Liver (tissue), 9 donors: ENCODE results near the gene EXOC6. TPM values are rescaled to one million over a fixed set of nuclear protein-coding genes. Genes with fewer than 3 reads are reported as not detected.

Experiments used
- DNase-seq: peaks from one replicate; pipeline ENCODE4 v3.0.0-alpha.2; 2017; ENCODE audit warnings: low spot score
- H3K27ac ChIP-seq, 2 donors: one replicate each; pipeline ENCODE4 v1.7.0; 2013; ENCODE audit warnings: inconsistent platforms in 2 of 2, low read length in 2 of 2, control low read depth in 1 of 2, low read depth in 1 of 2, mild to moderate bottlenecking in 1 of 2
- H3K27me3 ChIP-seq, 4 donors: one replicate each; pipeline versions ENCODE4 v1.6.1 to v1.7.0; 2013; ENCODE audit warnings: low read length in 3 of 4, inconsistent platforms in 1 of 4, mild to moderate bottlenecking in 1 of 4, moderate library complexity in 1 of 4; ENCODE audit not compliant: control insufficient read depth in 4 of 4, insufficient read depth in 4 of 4
- H3K36me3 ChIP-seq, 4 donors: one replicate each; pipeline versions ENCODE4 v1.6.1 to v1.7.0; 2013; ENCODE audit warnings: low read length in 3 of 4, mild to moderate bottlenecking in 3 of 4, low read depth in 1 of 4, moderate library complexity in 1 of 4; ENCODE audit not compliant: control insufficient read depth in 4 of 4, insufficient read depth in 3 of 4
- H3K4me1 ChIP-seq, 4 donors: one replicate each; pipeline versions ENCODE4 v1.6.1 to v1.7.0; 2013; ENCODE audit warnings: low read length in 3 of 4, mild to moderate bottlenecking in 3 of 4, moderate library complexity in 1 of 4; ENCODE audit not compliant: control insufficient read depth in 4 of 4, insufficient read depth in 4 of 4
- H3K4me3 ChIP-seq, 3 donors: one replicate each; pipeline versions ENCODE4 v1.6.1 to v1.7.0; 2013; ENCODE audit warnings: low read length in 3 of 3, control low read depth in 1 of 3, low read depth in 1 of 3, mild to moderate bottlenecking in 1 of 3
- H3K9ac ChIP-seq, 2 donors: one replicate each; pipeline ENCODE4 v1.7.0; 2013; ENCODE audit warnings: low read length in 2 of 2, mild to moderate bottlenecking in 2 of 2, moderate library complexity in 2 of 2, control low read depth in 1 of 2, low read depth in 1 of 2
- H3K9me3 ChIP-seq, 4 donors: one replicate each; pipeline versions ENCODE4 v1.6.1 to v1.7.0; 2013; ENCODE audit warnings: low read length in 3 of 4; ENCODE audit not compliant: control insufficient read depth in 4 of 4
- ATF3 ChIP-seq: IDR thresholded peaks from 2 replicates; pipeline ENCODE4 v1.6.1; 2016; ENCODE audit warnings: antibody characterized with exemption
- CTCF ChIP-seq: fragments of 150-350 bp; IDR thresholded peaks from 2 replicates; pipeline ENCODE4 v1.5.1; 2017; ENCODE audit warnings: improper control_type of control experiment, low read depth, low read length; ENCODE audit not compliant: missing input control
- EGR1 ChIP-seq, 2 donors: IDR thresholded peaks; 2 replicates each; pipeline ENCODE4 v1.6.1; 2016 to 2018; ENCODE audit warnings: antibody characterized with exemption in 2 of 2, low read depth in 2 of 2
- FOXA1 ChIP-seq: IDR thresholded peaks from 2 replicates; pipeline ENCODE4 v1.6.1; 2016; ENCODE audit warnings: antibody characterized with exemption
- FOXA2 ChIP-seq: IDR thresholded peaks from 2 replicates; pipeline ENCODE4 v1.6.1; 2016; ENCODE audit warnings: antibody characterized with exemption
- GABPA ChIP-seq, 2 donors: IDR thresholded peaks in 1 of 2; conservative IDR thresholded peaks in 1 of 2; 2 replicates each; pipeline ENCODE4 v1.6.1; 2016; ENCODE audit warnings: antibody characterized with exemption in 2 of 2, mild to moderate bottlenecking in 1 of 2, moderate library complexity in 1 of 2
- HNF4A ChIP-seq, 2 donors: conservative IDR thresholded peaks; 2 replicates each; pipeline ENCODE4 v1.6.1; 2016; ENCODE audit warnings: antibody characterized with exemption in 2 of 2, mild to moderate bottlenecking in 2 of 2
- HNF4G ChIP-seq: IDR thresholded peaks from 2 replicates; pipeline ENCODE4 v1.6.1; 2016; ENCODE audit warnings: antibody characterized with exemption
- JUND ChIP-seq, 2 donors: IDR thresholded peaks; 2 replicates each; pipeline ENCODE4 v1.6.1; 2016; ENCODE audit warnings: antibody characterized with exemption in 2 of 2
- NR2F2 ChIP-seq: IDR thresholded peaks from 2 replicates; pipeline ENCODE4 v1.6.1; 2016; ENCODE audit warnings: antibody characterized with exemption
- RAD21 ChIP-seq, 2 donors: IDR thresholded peaks; 2 replicates each; pipeline ENCODE4 v1.6.1; 2016; ENCODE audit warnings: antibody characterized with exemption in 2 of 2, mild to moderate bottlenecking in 2 of 2
- REST ChIP-seq: IDR thresholded peaks from 2 replicates; pipeline ENCODE4 v1.6.1; 2016; ENCODE audit warnings: antibody characterized with exemption, mild to moderate bottlenecking
- RXRA ChIP-seq, 2 donors: IDR thresholded peaks; 2 replicates each; pipeline ENCODE4 v1.6.1; 2017 to 2018; ENCODE audit warnings: antibody characterized with exemption in 2 of 2, mild to moderate bottlenecking in 1 of 2
- SP1 ChIP-seq: IDR thresholded peaks from 2 replicates; pipeline ENCODE4 v1.6.1; 2018; ENCODE audit warnings: antibody characterized with exemption, mild to moderate bottlenecking
- TAF1 ChIP-seq: conservative IDR thresholded peaks from 2 replicates; pipeline ENCODE4 v1.6.1; 2016; ENCODE audit warnings: antibody characterized with exemption, mild to moderate bottlenecking
- YY1 ChIP-seq: IDR thresholded peaks from 2 replicates; pipeline ENCODE4 v1.6.1; 2016; ENCODE audit warnings: antibody characterized with exemption, mild to moderate bottlenecking
- ZBTB33 ChIP-seq: IDR thresholded peaks from 2 replicates; pipeline ENCODE4 v1.6.1; 2016; ENCODE audit warnings: antibody characterized with exemption
- WGBS: extraction: QIAGEN DNeasy Blood & Tissue Kit; methylation state at CpG from one replicate; pipeline ENCODE4 v1.1.7; 2013; 5-methylcytosine and 5-hydroxymethylcytosine counted together
- polyA plus RNA-seq, 2 donors: library from polyadenylated mRNA; stranded (reverse) in 1 of 2; unstranded in 1 of 2; fragments of 200-250 nt in 1 of 2; fragments of >200 nt in 1 of 2; fragmentation: Nextera tagmentation in 1 of 2; extraction: Ambion mirVana in 1 of 2; gene quantifications; one replicate each; pipeline versions ENCODE4 v1.2.1 to v1.2.3, GENCODE V29; 2013 to 2015
- total RNA-seq, 2 donors: library from RNA; depleted of rRNA; stranded (reverse); fragments of >200 nt; gene quantifications; one replicate each; pipeline ENCODE4 v1.2.3, GENCODE V29; 2014
- TF ChIP-seq, protein P1 (sequence below): IDR thresholded peaks from 2 replicates; pipeline ENCODE4 v1.6.1; 2016; ENCODE audit warnings: antibody characterized with exemption
- donor health status: healthy.
- donor health status: healthy.
- donor health status: healthy.
- donor health status: healthy.
- donor health status: healthy.

The EXOC6 gene
- total and polyA plus RNA-seq, 4 donors, result 6.5 to 35.4 (median 8.4) TPM

- TF ChIP-seq RXRA (IDR thresholded peaks at IDR 0.05) (no peak), NR2F2 (no peak), SP1 (no peak), REST (no peak), YY1 (no peak), ZBTB33 (no peak), ATF3 (no peak), EGR1 (IDR thresholded peaks at IDR 0.05; ENCODE audit: low read depth in 2 of 2) (no peak), HNF4G (no peak), CTCF (no peak), JUND (IDR thresholded peaks at IDR 0.05) (no peak), HNF4A (conservative IDR thresholded peaks at IDR 0.05) (no peak), GABPA (IDR thresholded peaks at IDR 0.05 in 1 of 2, conservative IDR thresholded peaks at IDR 0.05 in 1 of 2) (no peak), FOXA1 (no peak), TAF1 (no peak), RAD21 (IDR thresholded peaks at IDR 0.05) (no peak), FOXA2 (no peak)
- TF ChIP-seq, protein P1, sequence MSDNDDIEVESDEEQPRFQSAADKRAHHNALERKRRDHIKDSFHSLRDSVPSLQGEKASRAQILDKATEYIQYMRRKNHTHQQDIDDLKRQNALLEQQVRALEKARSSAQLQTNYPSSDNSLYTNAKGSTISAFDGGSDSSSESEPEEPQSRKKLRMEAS, result no peak
- H3K4me3 ChIP-seq, result peak overlapping the region in 1 of 3 donors; percentile 64
- no peak for DNase-seq
- H3K36me3 ChIP-seq, result no peaks in the 10 kb centered on the region
- H3K9ac ChIP-seq, result no peak overlapping the region
- no peaks in the 10 kb centered on the region for H3K27me3 ChIP-seq
- H3K9me3 ChIP-seq, result no peaks in the 10 kb centered on the region
- no peak overlapping the region for H3K27ac ChIP-seq
- H3K4me1 ChIP-seq, result peaks cover 24 to 93% (median 75%) of the 10 kb centered on the region in 4 donors
- 44% methylated on average over 25 of the region's 25 CpGs for WGBS
Measured at GRCh38 chr10:93075369-93076221, 227.3 kb downstream of the EXOC6 start.
